Panc1 (cell line): ENCODE results near the gene CTDP1.

Experiments used
- CTCF ChIP-seq: fragments of 450-650 bp; IDR thresholded peaks from 2 replicates; pipeline ENCODE4 v1.5.1; 2017; ENCODE audit warnings: mild to moderate bottlenecking
- REST ChIP-seq, 2 experiments: IDR thresholded peaks; 2 replicates each; pipeline ENCODE4 v1.6.1; 2011 to 2012; ENCODE audit warnings: low read depth in 2 of 2, control low read depth in 1 of 2, low read length in 1 of 2, mild to moderate bottlenecking in 1 of 2, moderate library complexity in 1 of 2; ENCODE audit not compliant: insufficient read depth in 1 of 2

GRCh38 chr18:79748321-79749180 is 68.9 kb downstream of the CTDP1 start:
- TF ChIP-seq CTCF = no peak
- no peak for TF ChIP-seq REST (IDR thresholded peaks at IDR 0.05; ENCODE audit: insufficient read depth in 1 of 2, low read depth in 2 of 2, low read length in 1 of 2)
